Body of pancreas (tissue), 4 donors: Measurements from ENCODE around the gene ACSL4. TPM values are rescaled to one million over a fixed set of nuclear protein-coding genes. Genes with fewer than 3 reads are reported as not detected.
A peak's percentile ranks its signal among the peaks of the same experiment; 100 is the strongest.
"Not testable (repeated sequence)": the region's sequence is repeated elsewhere in the genome, so short reads cannot be mapped to it uniquely, and the experiment has no call there.

Source experiments
- ATAC-seq: fragments of 150-250 bp; one replicate; pipeline ENCODE4 v1.9.1; 2016
- DNase-seq, 4 donors: peaks; one replicate each; pipeline ENCODE4 v3.0.0-alpha.2; 2019
- H3K27ac ChIP-seq, 4 donors: fragments of 200-600 bp; sonication (generic); 1 replicate in 3 of 4; 2 replicates in 1 of 4; pipeline versions ENCODE4 v1.5.1 to v1.6.1; 2016 to 2019; ENCODE audit warnings: mild to moderate bottlenecking in 1 of 4, mixed read lengths in 1 of 4, moderate library complexity in 1 of 4
- H3K27me3 ChIP-seq, 2 donors: fragments of 200-600 bp; sonication (generic); one replicate each; pipeline ENCODE4 v1.6.0; 2016; ENCODE audit warnings: mild to moderate bottlenecking in 1 of 2
- H3K36me3 ChIP-seq, 2 donors: fragments of 200-600 bp; sonication (generic); replicated peaks in 1 of 2; 2 replicates each; pipeline ENCODE4 v1.5.1; 2016; ENCODE audit warnings: low read depth in 2 of 2; ENCODE audit not compliant: insufficient read depth in 1 of 2
- H3K4me1 ChIP-seq: fragments of 200-600 bp; sonication (generic); one replicate; pipeline ENCODE4 v1.6.0; 2016
- H3K4me3 ChIP-seq, 2 donors: fragments of 200-600 bp; sonication (generic); 1 replicate in 1 of 2; 2 replicates in 1 of 2; pipeline ENCODE4 v1.5.1; 2016 to 2019
- H3K9me3 ChIP-seq, 3 donors: fragments of 200-600 bp; sonication (generic); 1 replicate in 2 of 3; 2 replicates in 1 of 3; pipeline ENCODE4 v1.5.1; 2016
- CTCF ChIP-seq, 7 experiments: fragments of 450-650 bp in 4 of 7; fragments of 200-600 bp in 3 of 7; sonication (generic) in 3 of 7; IDR thresholded peaks; one replicate each; pipeline ENCODE4 v1.5.1; 2016 to 2019; ENCODE audit warnings: antibody characterized with exemption in 7 of 7
- POLR2A ChIP-seq, 3 donors: fragments of 450-650 bp; IDR thresholded peaks; one replicate each; pipeline ENCODE4 v1.6.1; 2016; ENCODE audit warnings: antibody characterized with exemption in 3 of 3, mild to moderate bottlenecking in 2 of 3
- WGBS, 2 donors: methylation state at CpG; one replicate each; pipeline ENCODE4 v1.1.5; 2017; 5-methylcytosine and 5-hydroxymethylcytosine counted together
- intact Hi-C: fragments of 100-400 bp; cut with DNase I; formaldehyde crosslinking; loops from one replicate; pipeline ENCODE4 v1.15.1; 2023
- total RNA-seq, 2 donors: library from RNA; depleted of rRNA; stranded (reverse); fragments of >200 nt; gene quantifications; one replicate each; pipeline ENCODE4 v1.1.0, GENCODE V29; 2016

Gene ACSL4
- total RNA-seq, 2 donors from 2014 or later: 10.5 to 18.9 TPM

- no peak overlapping the region for H3K27ac ChIP-seq
- TF ChIP-seq CTCF (IDR thresholded peaks at IDR 0.05) (no peak), POLR2A (IDR thresholded peaks at IDR 0.05) (no peak)
- H3K27me3 ChIP-seq: no peaks in the 10 kb centered on the region
- no peaks in the 10 kb centered on the region for H3K4me1 ChIP-seq
- 95 to 100% methylated on average over 1 of the region's 1 CpG for WGBS, 2 donors
- DNase-seq (no peak), ATAC-seq (no peak)
- no peaks in the 10 kb centered on the region for H3K9me3 ChIP-seq
- H3K36me3 ChIP-seq: no peaks in the 10 kb centered on the region
- intact Hi-C loops: no loop called here
- H3K4me3 ChIP-seq: no peak overlapping the region
Observed at GRCh38 chrX:109638158-109638557, 94.9 kb downstream of the ACSL4 start.

- H3K4me1 ChIP-seq, H3K36me3 ChIP-seq, H3K27ac ChIP-seq, H3K27me3 ChIP-seq, ATAC-seq, H3K9me3 ChIP-seq, H3K4me3 ChIP-seq, intact Hi-C loops, DNase-seq: not testable (repeated sequence)
- 94 to 95% methylated on average over 2 of the region's 2 CpGs for WGBS, 2 donors
Observed at GRCh38 chrX:109637477-109637876, 95.6 kb downstream of the ACSL4 start.

GRCh38 chrX:109635146-109635545 lies 97.9 kb downstream of the ACSL4 start:
- WGBS, 2 donors: 19 to 24% methylated on average over 3 of the region's 3 CpGs
- DNase-seq: no peak
- TF ChIP-seq POLR2A (IDR thresholded peaks at IDR 0.05) (no peak), CTCF (IDR thresholded peaks at IDR 0.05) (peak; percentile 25 to 49 (median 37))
- Histone ChIP-seq H3K4me1 (no peaks in the 10 kb centered on the region), H3K36me3 (no peaks in the 10 kb centered on the region), H3K27ac (no peak overlapping the region), H3K27me3 (no peaks in the 10 kb centered on the region), H3K4me3 (no peak overlapping the region), H3K9me3 (no peaks in the 10 kb centered on the region)
- no peak for ATAC-seq
- intact Hi-C loops: no loop called here

- intact Hi-C loops: no loop called here
- H3K4me3 ChIP-seq: no peak overlapping the region
- no peak overlapping the region for H3K27ac ChIP-seq
- TF ChIP-seq POLR2A (IDR thresholded peaks at IDR 0.05) (no peak), CTCF (IDR thresholded peaks at IDR 0.05) (peak; percentile 8 to 51 (median 41))
- ATAC-seq (no peak), DNase-seq (peak in 1 of 4 donors; percentile 6)
- no peaks in the 10 kb centered on the region for H3K36me3 ChIP-seq
- WGBS, 2 donors: 32 to 42% methylated on average over 5 of the region's 5 CpGs
- H3K27me3 ChIP-seq: no peaks in the 10 kb centered on the region
- no peaks in the 10 kb centered on the region for H3K9me3 ChIP-seq
- H3K4me1 ChIP-seq: no peaks in the 10 kb centered on the region
Observed at GRCh38 chrX:109632906-109633504, 100.1 kb downstream of the ACSL4 start.

- Histone ChIP-seq H3K27ac (no peak overlapping the region), H3K9me3 (no peaks in the 10 kb centered on the region), H3K4me1 (no peaks in the 10 kb centered on the region), H3K4me3 (no peak overlapping the region), H3K36me3 (no peaks in the 10 kb centered on the region), H3K27me3 (no peaks in the 10 kb centered on the region)
- no peak for ATAC-seq
- peak in 1 of 4 donors; percentile 18 for DNase-seq
- TF ChIP-seq CTCF (IDR thresholded peaks at IDR 0.05): no peak
- no peak for TF ChIP-seq POLR2A (IDR thresholded peaks at IDR 0.05)
- 54 to 62% methylated on average over 3 of the region's 3 CpGs for WGBS, 2 donors
- intact Hi-C loops: loop anchor here (10.0 kb wide), 1 partner anchor 135 kb away; no protein-coding TSS in a partner anchor
Observed at GRCh38 chrX:109629310-109629709, 103.7 kb downstream of the ACSL4 start.
